GM18520 (cell line): ENCODE data around the gene RIT2.
A peak's percentile ranks its signal among the peaks of the same experiment; 100 is the strongest.

Experiments used
- ATAC-seq: cut with Tn5 transposase; IDR thresholded peaks from one replicate; pipeline ENCODE4 v1.9.1; 2021; ENCODE audit not compliant: unreplicated experiment

Gene RIT2

GRCh38 chr18:42937436-42937835 is 178.0 kb downstream of the RIT2 start:
- no peak for ATAC-seq

GRCh38 chr18:42936289-42936688 is 179.2 kb downstream of the RIT2 start:
- ATAC-seq = peak; percentile 84

GRCh38 chr18:42931491-42931890 is 184.0 kb downstream of the RIT2 start:
- no peak for ATAC-seq

GRCh38 chr18:42929857-42930256 is 185.6 kb downstream of the RIT2 start:
- ATAC-seq = no peak

GRCh38 chr18:42929181-42929580 is 186.3 kb downstream of the RIT2 start:
- ATAC-seq = no peak

- no peak for ATAC-seq
Measured at GRCh38 chr18:42925036-42925435, 190.4 kb downstream of the RIT2 start.

GRCh38 chr18:42922363-42922762 is 193.1 kb downstream of the RIT2 start:
- ATAC-seq = no peak

GRCh38 chr18:42921226-42921737 is 194.2 kb downstream of the RIT2 start:
- no peak for ATAC-seq

- no peak for ATAC-seq
Measured at GRCh38 chr18:42920621-42921020, 194.9 kb downstream of the RIT2 start.

GRCh38 chr18:42915299-42915698 is 200.2 kb downstream of the RIT2 start:
- no peak for ATAC-seq

GRCh38 chr18:42914476-42914875 is 201.0 kb downstream of the RIT2 start:
- ATAC-seq = no peak

GRCh38 chr18:42909095-42909494 is 206.4 kb downstream of the RIT2 start:
- no peak for ATAC-seq

- no peak for ATAC-seq
Measured at GRCh38 chr18:42906761-42907160, 208.7 kb downstream of the RIT2 start.

GRCh38 chr18:42901161-42901560 is 214.3 kb downstream of the RIT2 start:
- no peak for ATAC-seq

GRCh38 chr18:42893977-42894376 is 221.5 kb downstream of the RIT2 start:
- no peak for ATAC-seq

GRCh38 chr18:42892181-42892580 is 223.3 kb downstream of the RIT2 start:
- ATAC-seq = no peak

- no peak for ATAC-seq
Measured at GRCh38 chr18:42891705-42892104, 223.8 kb downstream of the RIT2 start.

GRCh38 chr18:42883169-42883568 is 232.3 kb downstream of the RIT2 start:
- ATAC-seq = no peak

GRCh38 chr18:42882122-42882521 is 233.4 kb downstream of the RIT2 start:
- ATAC-seq = no peak

- no peak for ATAC-seq
Measured at GRCh38 chr18:42872838-42873237, 242.6 kb downstream of the RIT2 start.

GRCh38 chr18:42864876-42865275 is 250.6 kb downstream of the RIT2 start:
- ATAC-seq = no peak

- ATAC-seq = no peak
Measured at GRCh38 chr18:42861271-42861670, 254.2 kb downstream of the RIT2 start.

- no peak for ATAC-seq
Measured at GRCh38 chr18:42860548-42860947, 254.9 kb downstream of the RIT2 start.

- no peak for ATAC-seq
Measured at GRCh38 chr18:42860011-42860410, 255.5 kb downstream of the RIT2 start.
